ENCODE data around the gene KCTD15.

DNA sequence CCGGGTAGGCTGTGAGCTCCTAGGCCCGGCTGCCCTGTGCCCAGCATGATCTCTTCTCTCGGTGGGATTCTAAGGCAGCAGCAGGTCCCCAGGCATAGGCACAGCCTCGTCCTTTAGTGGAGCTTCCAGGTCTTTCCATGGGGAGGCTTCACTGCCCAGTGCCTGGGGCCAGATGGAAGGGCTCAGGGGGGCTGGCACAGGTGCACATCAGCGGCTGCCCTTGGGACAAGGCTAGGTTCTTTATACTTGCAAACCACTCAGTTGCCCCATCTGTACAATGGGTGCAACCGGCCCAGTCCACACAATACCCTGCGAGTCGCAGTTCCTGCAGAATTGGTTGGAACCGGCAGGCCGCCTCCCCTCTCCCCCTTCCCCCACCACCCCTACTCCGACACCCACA lies 14.2 kb downstream of the KCTD15 start:
- no peak for TF ChIP-seq CTCF (IDR thresholded peaks at IDR 0.05)
- no peak for TF ChIP-seq POLR2A (IDR thresholded peaks at IDR 0.05)
